22Rv1 (cell line): ENCODE measurements around the gene RAMP1.

Source experiments
- ZFX ChIP-seq: fragments of 450-650 bp; IDR thresholded peaks from 2 replicates; pipeline ENCODE4 v1.6.1; 2017; ENCODE audit warnings: antibody characterized with exemption, borderline replicate concordance
- TF ChIP-seq, protein P1 (sequence below): fragments of 450-650 bp; IDR thresholded peaks from 2 replicates; pipeline ENCODE4 v1.5.1; 2017; ENCODE audit warnings: mild to moderate bottlenecking

DNA sequence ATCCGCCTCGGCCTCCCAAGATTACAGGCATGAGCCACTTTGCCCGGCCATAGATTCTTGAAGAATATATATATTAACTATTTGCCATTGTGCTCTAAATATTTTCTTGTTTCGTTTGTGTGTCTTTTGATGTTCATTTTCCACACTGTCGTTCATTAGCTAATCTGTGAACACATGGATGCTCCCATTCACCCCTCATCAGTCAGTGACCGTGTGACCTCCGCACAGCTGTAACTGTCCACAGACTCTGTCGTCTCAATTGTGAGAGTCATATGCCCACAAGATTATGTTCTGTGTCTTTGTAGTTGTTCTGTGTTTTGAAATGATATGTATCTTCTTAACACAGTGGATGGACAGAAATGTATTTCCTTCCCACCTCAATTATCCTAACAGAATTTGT lies 29.6 kb downstream of the RAMP1 start:
- TF ChIP-seq, protein P1, sequence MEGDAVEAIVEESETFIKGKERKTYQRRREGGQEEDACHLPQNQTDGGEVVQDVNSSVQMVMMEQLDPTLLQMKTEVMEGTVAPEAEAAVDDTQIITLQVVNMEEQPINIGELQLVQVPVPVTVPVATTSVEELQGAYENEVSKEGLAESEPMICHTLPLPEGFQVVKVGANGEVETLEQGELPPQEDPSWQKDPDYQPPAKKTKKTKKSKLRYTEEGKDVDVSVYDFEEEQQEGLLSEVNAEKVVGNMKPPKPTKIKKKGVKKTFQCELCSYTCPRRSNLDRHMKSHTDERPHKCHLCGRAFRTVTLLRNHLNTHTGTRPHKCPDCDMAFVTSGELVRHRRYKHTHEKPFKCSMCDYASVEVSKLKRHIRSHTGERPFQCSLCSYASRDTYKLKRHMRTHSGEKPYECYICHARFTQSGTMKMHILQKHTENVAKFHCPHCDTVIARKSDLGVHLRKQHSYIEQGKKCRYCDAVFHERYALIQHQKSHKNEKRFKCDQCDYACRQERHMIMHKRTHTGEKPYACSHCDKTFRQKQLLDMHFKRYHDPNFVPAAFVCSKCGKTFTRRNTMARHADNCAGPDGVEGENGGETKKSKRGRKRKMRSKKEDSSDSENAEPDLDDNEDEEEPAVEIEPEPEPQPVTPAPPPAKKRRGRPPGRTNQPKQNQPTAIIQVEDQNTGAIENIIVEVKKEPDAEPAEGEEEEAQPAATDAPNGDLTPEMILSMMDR = no peak
- TF ChIP-seq ZFX = no peak
